Panc1 (cell line): ENCODE measurements around the gene FADS2. TPM values are rescaled to one million over a fixed set of nuclear protein-coding genes. Genes with fewer than 3 reads are reported as not detected.

ENCODE experiments used
- ATAC-seq: fragments of 200-7000 bp; cut with Tn5 transposase; 2 replicates; pipeline ENCODE4 v1.9.1; 2020; ENCODE audit warnings: mild to moderate bottlenecking, moderate library complexity
- BruUV-seq: library from RNA; stranded (reverse); fragments of 400-500 nt; replicated peaks from 2 replicates; lab custom pipeline; 2021; lab: Mats Ljungman, UMichigan
- CTCF ChIA-PET: fragments of 300-600 bp; sonication (Branson Sonifier 250); formaldehyde crosslinking; loops from one replicate; lab custom pipeline; 2022; ENCODE audit warnings: antibody characterized with exemption; lab: Charles Lee
- POLR2A ChIA-PET: fragments of 300-600 bp; sonication (Branson Sonifier 250); formaldehyde crosslinking; loops from one replicate; lab custom pipeline; 2022; ENCODE audit warnings: antibody characterized with exemption; lab: Charles Lee
- DNase-seq: peaks from one replicate; pipeline ENCODE4 v3.0.0-alpha.2; 2010; ENCODE audit warnings: low read depth, low spot score
- H3K27ac ChIP-seq: 2 replicates; pipeline ENCODE4 v1.5.1; 2011; ENCODE audit warnings: mild to moderate bottlenecking, low read length, inconsistent platforms
- H3K27me3 ChIP-seq: fragments of 200-500 bp; sonication (Bioruptor generic); 2 replicates; pipeline ENCODE4 v1.6.0; 2014; ENCODE audit warnings: low read length, inconsistent platforms; ENCODE audit not compliant: control insufficient read depth, insufficient read depth
- H3K36me3 ChIP-seq: fragments of 200-500 bp; sonication (Bioruptor generic); 2 replicates; pipeline ENCODE4 v1.5.1; 2014; ENCODE audit warnings: inconsistent platforms, mild to moderate bottlenecking, low read length, moderate library complexity; ENCODE audit not compliant: control insufficient read depth, insufficient read depth
- H3K4me1 ChIP-seq: 2 replicates; pipeline ENCODE4 v1.5.1; 2011; ENCODE audit warnings: inconsistent platforms, mild to moderate bottlenecking, low read length, moderate library complexity; ENCODE audit not compliant: control insufficient read depth, insufficient read depth
- H3K4me3 ChIP-seq, 2 experiments: 2 replicates each; pipeline ENCODE4 v1.5.1; 2011 to 2012; ENCODE audit warnings: low read depth in 2 of 2, low read length in 2 of 2, mild to moderate bottlenecking in 2 of 2, inconsistent platforms in 1 of 2, moderate library complexity in 1 of 2
- H3K9me3 ChIP-seq: fragments of 200-500 bp; sonication (Bioruptor generic); 2 replicates; pipeline ENCODE4 v1.5.1; 2014; ENCODE audit warnings: low read depth, mild to moderate bottlenecking, inconsistent platforms, low read length, moderate library complexity; ENCODE audit not compliant: control insufficient read depth, insufficient read depth
- CTCF ChIP-seq: fragments of 450-650 bp; IDR thresholded peaks from 2 replicates; pipeline ENCODE4 v1.5.1; 2017; ENCODE audit warnings: mild to moderate bottlenecking
- POLR2AphosphoS5 ChIP-seq: IDR thresholded peaks from 2 replicates; pipeline ENCODE4 v1.6.1; 2012; ENCODE audit warnings: mild to moderate bottlenecking, low read depth, low read length, moderate library complexity
- REST ChIP-seq, 2 experiments: IDR thresholded peaks; 2 replicates each; pipeline ENCODE4 v1.6.1; 2011 to 2012; ENCODE audit warnings: low read depth in 2 of 2, control low read depth in 1 of 2, low read length in 1 of 2, mild to moderate bottlenecking in 1 of 2, moderate library complexity in 1 of 2; ENCODE audit not compliant: insufficient read depth in 1 of 2
- TCF7L2 ChIP-seq: IDR thresholded peaks from 2 replicates; pipeline ENCODE4 v1.6.1; 2011; ENCODE audit warnings: mild to moderate bottlenecking, low read depth, low read length, inconsistent platforms
- in situ Hi-C: cut with HindIII; loops from 2 replicates; pipeline ENCODE4 v1.10.0; 2016; ENCODE audit warnings: low sequenced_read_pairs, low pct_unique_long_range_greater_than_20kb
- intact Hi-C: fragments of 100-400 bp; cut with micrococcal nuclease; formaldehyde crosslinking; loops from one replicate; pipeline ENCODE4 v1.10.0; 2022; ENCODE audit not compliant: unreplicated experiment
- total RNA-seq: library from RNA; stranded (reverse); gene quantifications from one replicate; pipeline ENCODE4 v1.2.1, GENCODE V29; 2021; ENCODE audit not compliant: unreplicated experiment

Gene FADS2
- total RNA-seq, 1 experiment from 2014 or later: 679 TPM

- Histone ChIP-seq H3K9me3 (no peaks in the 10 kb centered on the region), H3K27ac (no peak overlapping the region), H3K4me1 (peaks cover 1% of the 10 kb centered on the region), H3K36me3 (no peaks in the 10 kb centered on the region), H3K4me3 (no peak overlapping the region), H3K27me3 (no peaks in the 10 kb centered on the region)
- POLR2A ChIA-PET: interaction anchor here (0.7 kb wide), 1 partner anchor 26 kb away, joined by 3 read pairs; no protein-coding TSS in a partner anchor
- in situ Hi-C loops: no loop called here
- DNase-seq (no peak), ATAC-seq (no peak)
- intact Hi-C loops: loop anchor here (2.0 kb wide), 2 partner anchors 51 to 187 kb away; no protein-coding TSS in a partner anchor
- CTCF ChIA-PET: interaction anchor here (0.6 to 5.0 kb wide), 3 partner anchors 51 to 213 kb away, joined by 3 to 72 read pairs (median 36); no protein-coding TSS in a partner anchor
- TF ChIP-seq POLR2AphosphoS5 (no peak), TCF7L2 (no peak), REST (IDR thresholded peaks at IDR 0.05; ENCODE audit: insufficient read depth in 1 of 2, low read depth in 2 of 2, low read length in 1 of 2) (no peak)
- BruUV-seq: no TSS peak
Observed at GRCh38 chr11:61895718-61896059, 67.6 kb downstream of the FADS2 start.

GRCh38 chr11:61896665-61897386, 68.7 kb downstream of the FADS2 start:
- in situ Hi-C loops (no loop called here), intact Hi-C loops (loop anchor here (2.0 kb wide), 2 partner anchors 50 to 186 kb away; no protein-coding TSS in a partner anchor)
- Histone ChIP-seq H3K4me1 (no peaks in the 10 kb centered on the region), H3K27me3 (no peaks in the 10 kb centered on the region), H3K36me3 (no peaks in the 10 kb centered on the region), H3K4me3 (no peak overlapping the region), H3K9me3 (no peaks in the 10 kb centered on the region), H3K27ac (no peak overlapping the region)
- CTCF ChIA-PET: interaction anchor here (0.5 to 5.0 kb wide), 6 partner anchors 26 to 212 kb away, joined by 3 to 72 read pairs (median 20); no protein-coding TSS in a partner anchor
- no TSS peak for BruUV-seq
- TF ChIP-seq CTCF (no peak), POLR2AphosphoS5 (no peak)
- ATAC-seq (no peak), DNase-seq (no peak)
- POLR2A ChIA-PET: no interaction called here
